HepG2 (cell line): ENCODE data around the gene POLR1H. TPM values are rescaled to one million over a fixed set of nuclear protein-coding genes. Genes with fewer than 3 reads are reported as not detected.
A peak's percentile ranks its signal among the peaks of the same experiment; 100 is the strongest.

Source experiments
- ARNT ChIP-seq: fragments of 450-650 bp; IDR thresholded peaks from 2 replicates; pipeline ENCODE4 v1.6.1; 2017
- ARNTL ChIP-seq: sonication (generic); formaldehyde crosslinking; IDR thresholded peaks from 2 replicates; pipeline ENCODE4 v1.4.0; 2020; ENCODE audit warnings: mild to moderate bottlenecking, missing genetic modification reagents
- DNMT1 ChIP-seq: sonication (generic); formaldehyde crosslinking; IDR thresholded peaks from 2 replicates; pipeline ENCODE4 v1.5.1; 2020; ENCODE audit warnings: mild to moderate bottlenecking, missing genetic modification reagents
- FOXO4 ChIP-seq: sonication (generic); formaldehyde crosslinking; conservative IDR thresholded peaks from 2 replicates; pipeline ENCODE4 v1.8.1; 2023; ENCODE audit warnings: missing genetic modification reagents
- GRHL1 ChIP-seq: sonication (generic); formaldehyde crosslinking; conservative IDR thresholded peaks from 2 replicates; pipeline ENCODE4 v1.8.0; 2022; ENCODE audit warnings: missing genetic modification reagents
- HNRNPL ChIP-seq: fragments of 200-400 bp; formaldehyde crosslinking; IDR thresholded peaks from 2 replicates; pipeline ENCODE4 v1.6.1; 2017; ENCODE audit warnings: mild to moderate bottlenecking, low read depth, low read length
- MLLT10 ChIP-seq: sonication (generic); formaldehyde crosslinking; IDR thresholded peaks from 2 replicates; pipeline ENCODE4 v1.4.0; 2020; ENCODE audit warnings: missing genetic modification reagents
- NKX3-1 ChIP-seq: sonication (generic); formaldehyde crosslinking; IDR thresholded peaks from 2 replicates; pipeline ENCODE4 v1.5.0; 2020; ENCODE audit warnings: missing genetic modification reagents
- PAX8 ChIP-seq: sonication (generic); formaldehyde crosslinking; IDR thresholded peaks from 2 replicates; pipeline ENCODE4 v1.8.0; 2022; ENCODE audit warnings: mild to moderate bottlenecking, missing genetic modification reagents, borderline replicate concordance
- SUZ12 ChIP-seq: fragments of 150-350 bp; IDR thresholded peaks from 2 replicates; pipeline ENCODE4 v1.6.1; 2014; ENCODE audit warnings: low read depth, low read length
- ZBTB7A ChIP-seq: sonication (generic); formaldehyde crosslinking; IDR thresholded peaks from 2 replicates; pipeline ENCODE4 v1.8.0; 2022; ENCODE audit warnings: mild to moderate bottlenecking, missing genetic modification reagents
- ZC3H13 ChIP-seq: sonication (generic); formaldehyde crosslinking; IDR thresholded peaks from 2 replicates; pipeline ENCODE4 v1.8.1; 2023; ENCODE audit warnings: mild to moderate bottlenecking, missing genetic modification reagents, moderate library complexity
- ZNF260 ChIP-seq: sonication (generic); formaldehyde crosslinking; IDR thresholded peaks from 2 replicates; pipeline ENCODE4 v1.4.0; 2020; ENCODE audit warnings: missing genetic modification reagents, low read depth, mild to moderate bottlenecking, borderline replicate concordance
- ZNF343 ChIP-seq: sonication (generic); formaldehyde crosslinking; IDR thresholded peaks from 2 replicates; pipeline ENCODE4 v1.4.0; 2020; ENCODE audit warnings: mild to moderate bottlenecking, missing genetic modification reagents
- ZNF503 ChIP-seq: sonication (generic); formaldehyde crosslinking; IDR thresholded peaks from 2 replicates; pipeline ENCODE4 v1.4.0; 2020; ENCODE audit warnings: missing genetic modification reagents
- ZNF558 ChIP-seq: sonication (generic); formaldehyde crosslinking; IDR thresholded peaks from 2 replicates; pipeline ENCODE4 v1.9.0; 2022; ENCODE audit warnings: mild to moderate bottlenecking, missing genetic modification reagents, borderline replicate concordance
- ZNF784 ChIP-seq: sonication (generic); formaldehyde crosslinking; IDR thresholded peaks from 2 replicates; pipeline ENCODE4 v1.5.1; 2020; ENCODE audit warnings: missing genetic modification reagents, mild to moderate bottlenecking, borderline replicate concordance
- ZNF788 ChIP-seq: sonication (generic); formaldehyde crosslinking; IDR thresholded peaks from 2 replicates; pipeline ENCODE4 v1.5.0; 2020; ENCODE audit warnings: mild to moderate bottlenecking, missing genetic modification reagents, borderline replicate concordance
- polyA plus RNA-seq, 8 experiments: library from polyadenylated mRNA; depleted of rRNA in 3 of 8; stranded (reverse) in 7 of 8; unstranded in 1 of 8; fragments of >200 nt; fragmentation: Illumina TruSeq in 4 of 8; extraction: Trizol in 4 of 8; gene quantifications; 2 replicates each; pipeline versions ENCODE4 v1.2.1 to v1.2.3, GENCODE V29; 2011 to 2016; ENCODE audit warnings: low read depth in 4 of 8, missing spikeins in 1 of 8, mixed read lengths in 1 of 8; ENCODE audit not compliant: insufficient read depth in 1 of 8
- total RNA-seq, 5 experiments: library from RNA; depleted of rRNA; stranded (reverse); fragments of >200 nt; fragmentation: Illumina TruSeq; extraction: Trizol; gene quantifications; 2 replicates each; pipeline ENCODE4 v1.2.3, GENCODE V29; 2016; ENCODE audit warnings: low read depth in 1 of 5
- TF ChIP-seq, protein P1 (sequence below), 2 experiments: sonication (generic) in 1 of 2; formaldehyde crosslinking in 1 of 2; IDR thresholded peaks; 2 replicates each; pipeline versions ENCODE4 v1.5.1 to v1.6.1; 2011 to 2020; ENCODE audit warnings: borderline replicate concordance in 1 of 2, low read depth in 1 of 2, low read length in 1 of 2, mild to moderate bottlenecking in 1 of 2, missing genetic modification reagents in 1 of 2, moderate library complexity in 1 of 2

The POLR1H gene
- total and polyA plus RNA-seq, 2 of the 13 experiments (the other 11 are each of a cell fraction or from before 2014, with no cell fraction given): 61.4 to 79.8 TPM

GRCh38 chr6:30102970-30103871 is 42.2 kb downstream of the POLR1H start (continued):
- TF ChIP-seq NKX3-1 (CRISPR knock-in tag): no peak; the same call in 1 of the 2 replicates
- TF ChIP-seq ARNT: no peak
- TF ChIP-seq DNMT1 (CRISPR knock-in tag): no peak; the same call in 1 of the 2 replicates
- TF ChIP-seq HNRNPL: no peak
- TF ChIP-seq ZNF784 (CRISPR knock-in tag): no peak
- no peak for TF ChIP-seq SUZ12
- TF ChIP-seq PAX8 (CRISPR knock-in tag): no peak
- TF ChIP-seq ZNF788: peak; percentile 45; the same call in 1 of the 2 replicates
- no peak for TF ChIP-seq ZNF260 (CRISPR knock-in tag)
- no peak for TF ChIP-seq GRHL1 (CRISPR knock-in tag)
- TF ChIP-seq ZC3H13 (CRISPR knock-in tag): peak; percentile 91
- TF ChIP-seq FOXO4 (CRISPR knock-in tag): no peak
- 0 out of 2 replicates have a peak, but pooled peaks have one; percentile 53 for TF ChIP-seq ARNTL (CRISPR knock-in tag)
- TF ChIP-seq MLLT10 (CRISPR knock-in tag): no peak
- TF ChIP-seq, protein P1, sequence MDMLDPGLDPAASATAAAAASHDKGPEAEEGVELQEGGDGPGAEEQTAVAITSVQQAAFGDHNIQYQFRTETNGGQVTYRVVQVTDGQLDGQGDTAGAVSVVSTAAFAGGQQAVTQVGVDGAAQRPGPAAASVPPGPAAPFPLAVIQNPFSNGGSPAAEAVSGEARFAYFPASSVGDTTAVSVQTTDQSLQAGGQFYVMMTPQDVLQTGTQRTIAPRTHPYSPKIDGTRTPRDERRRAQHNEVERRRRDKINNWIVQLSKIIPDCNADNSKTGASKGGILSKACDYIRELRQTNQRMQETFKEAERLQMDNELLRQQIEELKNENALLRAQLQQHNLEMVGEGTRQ (IDR thresholded peaks at IDR 0.05; ENCODE audit: low read depth, low read length): 0 out of 2 replicates have a peak, but pooled peaks have one; percentile 1
- TF ChIP-seq, protein P1 (CRISPR knock-in tag; IDR thresholded peaks at IDR 0.05; ENCODE audit: borderline replicate concordance): no peak
- TF ChIP-seq ZNF558 (CRISPR knock-in tag): no peak
- no peak for TF ChIP-seq ZBTB7A (CRISPR knock-in tag)
- peak; percentile 40; the same call in 1 of the 2 replicates for TF ChIP-seq ZNF503
- TF ChIP-seq ZNF343 (CRISPR knock-in tag): no peak
